Spleen (tissue), 11 donors: Measurements from ENCODE around the gene ACACB. TPM values are rescaled to one million over a fixed set of nuclear protein-coding genes. Genes with fewer than 3 reads are reported as not detected.

Experiments
- DNase-seq: peaks from one replicate; pipeline ENCODE4 v3.0.0-alpha.2; 2020
- H3K27ac ChIP-seq, 8 donors: fragments of 200-600 bp; sonication (generic) in 7 of 8; 1 replicate in 4 of 8; 2 replicates in 4 of 8; pipeline versions ENCODE4 v1.5.0 to v1.8.0; 2016 to 2021; ENCODE audit warnings: inconsistent platforms in 4 of 8, mild to moderate bottlenecking in 4 of 8, moderate library complexity in 1 of 8
- H3K27me3 ChIP-seq, 7 donors: fragments of 200-600 bp; sonication (generic) in 6 of 7; replicated peaks in 1 of 7; 1 replicate in 4 of 7; 2 replicates in 3 of 7; pipeline versions ENCODE4 v1.5.0 to v1.8.0; 2016 to 2021; ENCODE audit warnings: inconsistent platforms in 3 of 7, mild to moderate bottlenecking in 1 of 7
- H3K36me3 ChIP-seq, 6 donors: fragments of 200-600 bp; sonication (generic) in 5 of 6; 1 replicate in 4 of 6; 2 replicates in 2 of 6; pipeline versions ENCODE4 v1.5.0 to v1.8.0; 2016 to 2021; ENCODE audit warnings: inconsistent platforms in 2 of 6
- H3K4me1 ChIP-seq, 6 donors: fragments of 200-600 bp; sonication (generic) in 5 of 6; 1 replicate in 3 of 6; 2 replicates in 3 of 6; pipeline versions ENCODE4 v1.5.0 to v1.8.0; 2016 to 2021; ENCODE audit warnings: inconsistent platforms in 3 of 6
- H3K4me3 ChIP-seq, 8 donors: fragments of 200-600 bp; sonication (generic) in 7 of 8; 1 replicate in 4 of 8; 2 replicates in 4 of 8; pipeline versions ENCODE4 v1.5.0 to v1.8.0; 2016 to 2021; ENCODE audit warnings: inconsistent platforms in 4 of 8, mild to moderate bottlenecking in 4 of 8, moderate library complexity in 2 of 8
- H3K9me3 ChIP-seq, 8 donors: fragments of 200-600 bp; sonication (generic) in 7 of 8; 1 replicate in 4 of 8; 2 replicates in 4 of 8; pipeline versions ENCODE4 v1.5.0 to v1.8.0; 2016 to 2021; ENCODE audit warnings: inconsistent platforms in 4 of 8
- CTCF ChIP-seq, 11 experiments: fragments of 200-600 bp in 7 of 11; fragments of 450-650 bp in 4 of 11; sonication (generic) in 4 of 11; IDR thresholded peaks in 8 of 11; conservative IDR thresholded peaks in 3 of 11; 1 replicate in 7 of 11; 2 replicates in 4 of 11; pipeline versions ENCODE4 v1.4.0 to v1.8.0; 2016 to 2021; ENCODE audit warnings: antibody characterized with exemption in 11 of 11, inconsistent platforms in 4 of 11, mild to moderate bottlenecking in 1 of 11
- POLR2A ChIP-seq, 3 donors: fragments of 450-650 bp; IDR thresholded peaks; one replicate each; pipeline ENCODE4 v1.5.1; 2017; ENCODE audit warnings: antibody characterized with exemption in 3 of 3, mild to moderate bottlenecking in 1 of 3
- POLR2AphosphoS5 ChIP-seq, 3 donors: sonication (generic); formaldehyde crosslinking; IDR thresholded peaks; one replicate each; pipeline ENCODE4 v1.5.1; 2017; ENCODE audit warnings: antibody characterized with exemption in 3 of 3
- WGBS, 5 donors: extraction: QIAGEN DNeasy Blood & Tissue Kit in 3 of 5; methylation state at CpG; one replicate each; pipeline versions ENCODE4 v1.1.5 to v1.1.7; 2013 to 2018; 5-methylcytosine and 5-hydroxymethylcytosine counted together
- intact Hi-C: fragments of 100-400 bp; cut with DNase I; formaldehyde crosslinking; loops from one replicate; pipeline ENCODE4 v1.15.0; 2023; ENCODE audit warnings: low total_unique reads
- polyA plus RNA-seq, 3 donors: library from polyadenylated mRNA; stranded (reverse); fragments of 200-250 nt; gene quantifications; one replicate each; pipeline ENCODE4 v1.2.1, GENCODE V29; 2013
- total RNA-seq, 7 donors: library from RNA; depleted of rRNA in 3 of 7; stranded (reverse); fragments of >200 nt in 3 of 7; fragmentation: NEBNext Ultra II Directional in 4 of 7; extraction: Animal tissue kit (Norgen Biotek cat#: 25700) in 4 of 7; gene quantifications; one replicate each; pipeline versions ENCODE4 v1.1.0 to v1.2.1, GENCODE V29; 2016 to 2021
- donor health status: healthy with polysubstance abuse.
- donor health status: DM: no; HTN: no; CAD: no; lungs with moderate emphysema.
- donor health status: DM: no; HTN: no; CAD: no.
- donor health status: Bipolar disorder and iron deficiency.
- donor health status: healthy.
- donor health status: DM: no; HTN: no; CAD: no.
- donor health status: DM: yes; HTN: yes; CAD: no.

Gene ACACB
- total and polyA plus RNA-seq, 10 donors: 2.8 to 111 (median 29.1) TPM

DNA sequence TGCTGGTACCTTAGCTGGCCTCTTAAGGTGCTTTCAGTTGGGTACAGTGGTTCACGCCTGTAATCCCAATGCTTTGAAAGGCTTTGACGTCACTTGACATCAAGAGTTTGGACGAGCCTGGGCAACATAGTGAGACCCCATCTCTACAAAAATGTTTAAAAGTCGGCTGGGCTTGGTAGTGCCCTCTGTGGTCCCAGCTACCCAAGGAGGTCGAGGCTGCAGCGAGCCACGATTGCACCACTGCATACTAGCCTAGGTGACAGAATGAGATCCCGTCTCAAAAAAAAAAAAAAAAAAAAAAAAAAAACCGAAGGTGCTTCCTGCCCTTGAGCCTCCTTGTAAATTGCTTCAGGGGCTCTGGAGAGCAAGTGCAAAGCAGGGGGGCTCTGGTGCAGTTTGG lies 50.0 kb downstream of the ACACB start:
- WGBS, 5 donors: 87 to 97% (median 92%) methylated on average over 5 to 9 of the region's 9 CpGs
- peaks cover 0 to 17% (median 0%) of the 10 kb centered on the region in 6 donors for H3K4me1 ChIP-seq
- no peak overlapping the region for H3K4me3 ChIP-seq
- no peaks in the 10 kb centered on the region for H3K9me3 ChIP-seq
- DNase-seq: no peak
- peaks cover 0 to 52% (median 22%) of the 10 kb centered on the region in 6 donors for H3K36me3 ChIP-seq
- H3K27ac ChIP-seq: no peak overlapping the region
- no peak for TF ChIP-seq CTCF (IDR thresholded peaks at IDR 0.05 in 8 of 11, conservative IDR thresholded peaks at IDR 0.05 in 3 of 11)
- no peak for TF ChIP-seq POLR2A (IDR thresholded peaks at IDR 0.05)
- TF ChIP-seq POLR2AphosphoS5 (IDR thresholded peaks at IDR 0.05): no peak
- no peaks in the 10 kb centered on the region for H3K27me3 ChIP-seq
- intact Hi-C loops: no loop called here

DNA sequence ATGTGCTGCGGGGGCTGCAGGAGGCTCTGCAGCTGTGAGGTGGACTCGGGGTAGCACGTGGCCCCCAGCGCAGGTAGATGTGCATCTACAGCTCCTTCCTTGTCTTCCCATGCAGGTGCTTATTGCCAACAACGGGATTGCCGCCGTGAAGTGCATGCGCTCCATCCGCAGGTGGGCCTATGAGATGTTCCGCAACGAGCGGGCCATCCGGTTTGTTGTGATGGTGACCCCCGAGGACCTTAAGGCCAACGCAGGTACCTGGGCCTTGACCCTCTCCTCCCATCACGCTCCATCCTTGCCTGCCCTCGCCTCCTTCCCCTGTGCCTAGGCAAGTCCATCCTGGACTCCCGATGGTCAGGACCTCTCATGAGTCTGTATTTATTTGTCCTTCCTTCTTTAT lies 51.4 kb downstream of the ACACB start:
- Histone ChIP-seq H3K27ac (no peak overlapping the region), H3K9me3 (peaks cover 0 to 6% (median 2%) of the 10 kb centered on the region in 8 donors), H3K4me1 (peaks cover 0 to 16% (median 0%) of the 10 kb centered on the region in 6 donors), H3K4me3 (no peak overlapping the region), H3K27me3 (no peaks in the 10 kb centered on the region), H3K36me3 (peaks cover 5 to 66% (median 34%) of the 10 kb centered on the region in 6 donors)
- no peak for DNase-seq
- WGBS, 5 donors: 89 to 97% (median 96%) methylated on average over 18 of the region's 18 CpGs
- TF ChIP-seq POLR2AphosphoS5 (IDR thresholded peaks at IDR 0.05): peak in 1 of 3 donors; percentile 25
- TF ChIP-seq CTCF (IDR thresholded peaks at IDR 0.05 in 8 of 11, conservative IDR thresholded peaks at IDR 0.05 in 3 of 11): no peak
- TF ChIP-seq POLR2A (IDR thresholded peaks at IDR 0.05): no peak
- intact Hi-C loops: no loop called here

GRCh38 chr12:109169262-109169661 lies 52.9 kb downstream of the ACACB start:
- intact Hi-C loops: no loop called here
- no peak for TF ChIP-seq POLR2A (IDR thresholded peaks at IDR 0.05)
- no peak for TF ChIP-seq POLR2AphosphoS5 (IDR thresholded peaks at IDR 0.05)
- TF ChIP-seq CTCF (IDR thresholded peaks at IDR 0.05 in 8 of 11, conservative IDR thresholded peaks at IDR 0.05 in 3 of 11): no peak

GRCh38 chr12:109169686-109170085 lies 53.3 kb downstream of the ACACB start:
- TF ChIP-seq CTCF (IDR thresholded peaks at IDR 0.05 in 8 of 11, conservative IDR thresholded peaks at IDR 0.05 in 3 of 11) (no peak), POLR2AphosphoS5 (IDR thresholded peaks at IDR 0.05) (no peak), POLR2A (IDR thresholded peaks at IDR 0.05) (no peak)
- DNase-seq: no peak
- 83 to 93% (median 87%) methylated on average over 6 of the region's 6 CpGs for WGBS, 5 donors
- Histone ChIP-seq H3K27ac (peak overlapping the region in 3 of 8 donors; percentile 53 to 59 (median 56)), H3K4me1 (peaks cover 0 to 9% (median 0%) of the 10 kb centered on the region in 6 donors), H3K36me3 (peaks cover 5 to 80% (median 44%) of the 10 kb centered on the region in 6 donors), H3K9me3 (peaks cover 0 to 19% (median 12%) of the 10 kb centered on the region in 8 donors), H3K27me3 (no peaks in the 10 kb centered on the region), H3K4me3 (no peak overlapping the region)
- intact Hi-C loops: no loop called here

More at GRCh38 chr12:109169262-109169661, 52.9 kb downstream of the ACACB start:
- WGBS, 5 donors: 90 to 96% (median 94%) methylated on average over 3 of the region's 3 CpGs
- no peak overlapping the region for H3K27ac ChIP-seq
- H3K9me3 ChIP-seq: peaks cover 0 to 14% (median 10%) of the 10 kb centered on the region in 8 donors
- no peaks in the 10 kb centered on the region for H3K27me3 ChIP-seq
- DNase-seq: no peak
- H3K4me1 ChIP-seq: peaks cover 0 to 9% (median 0%) of the 10 kb centered on the region in 6 donors
- H3K36me3 ChIP-seq: peaks cover 5 to 76% (median 44%) of the 10 kb centered on the region in 6 donors
- H3K4me3 ChIP-seq: no peak overlapping the region
